Left lobe of liver (tissue), 1 donor: ENCODE data around the gene ENO2. TPM values are rescaled to one million over a fixed set of nuclear protein-coding genes. Genes with fewer than 3 reads are reported as not detected.

Experiments used
- total RNA-seq: library from RNA; stranded (reverse); gene quantifications from one replicate; pipeline ENCODE4 v1.2.1, GENCODE V29; 2021
- donor health status: DM: no; HTN: yes; CAD: no.

The ENO2 gene
- total RNA-seq, 1 donor from 2014 or later: 3.6 TPM

Other genes with a start within 250 kb of the ENO2 start
- gene ZNF384, start 225.2 kb upstream of the ENO2 start, total RNA-seq: 20.3 TPM
- not detected for gene PIANP, start 213.8 kb upstream of the ENO2 start, total RNA-seq
- 31.1 TPM for gene COPS7A, start 190.5 kb upstream of the ENO2 start, total RNA-seq
- gene MLF2, start 161.4 kb upstream of the ENO2 start, total RNA-seq: 133 TPM
- gene PTMS, start 148.2 kb upstream of the ENO2 start, total RNA-seq: 406 TPM
- gene LAG3, start 142.1 kb upstream of the ENO2 start, total RNA-seq: 2.8 TPM
- 22.7 TPM for gene CD4, start 125.1 kb upstream of the ENO2 start, total RNA-seq
- 1.3 TPM for gene GPR162, start 92.8 kb upstream of the ENO2 start, total RNA-seq
- gene P3H3, start 86.2 kb upstream of the ENO2 start, total RNA-seq: 1.4 TPM
- gene GNB3, start 73.7 kb upstream of the ENO2 start, total RNA-seq: 0.08 TPM
- 0.58 TPM for gene CDCA3, start 63.3 kb upstream of the ENO2 start, total RNA-seq
- gene USP5, start 62.4 kb upstream of the ENO2 start, total RNA-seq: 48.0 TPM
- 300 TPM for gene TPI1, start 47.0 kb upstream of the ENO2 start, total RNA-seq
- 4.7 TPM for gene SPSB2, start 41.3 kb upstream of the ENO2 start, total RNA-seq
- gene LRRC23, start 9.8 kb upstream of the ENO2 start, total RNA-seq: 1.9 TPM
- gene ATN1, start 13.4 kb downstream of the ENO2 start, total RNA-seq: 22.0 TPM
- not detected for gene RNU7-1, start 29.2 kb downstream of the ENO2 start, total RNA-seq
- 86.3 TPM for gene C12orf57, start 29.4 kb downstream of the ENO2 start, total RNA-seq
- 17.8 TPM for gene PTPN6, start 36.8 kb downstream of the ENO2 start, total RNA-seq
- gene PHB2, start 56.1 kb downstream of the ENO2 start, total RNA-seq: 129 TPM
- gene EMG1, start 56.3 kb downstream of the ENO2 start, total RNA-seq: 16.1 TPM
- gene LPCAT3, start 103.9 kb downstream of the ENO2 start, total RNA-seq: 54.3 TPM
- gene C1S, start 146.1 kb downstream of the ENO2 start, total RNA-seq: 1,760 TPM
- 1,748 TPM for gene C1R, start 177.9 kb downstream of the ENO2 start, total RNA-seq
- gene C1RL, start 194.6 kb downstream of the ENO2 start, total RNA-seq: 243 TPM
- gene RBP5, start 214.3 kb downstream of the ENO2 start, total RNA-seq: 154 TPM
- 48.4 TPM for gene CLSTN3, start 215.8 kb downstream of the ENO2 start, total RNA-seq